TTC549 (cell line): ENCODE measurements around the gene RNMT.
"Not testable (repeated sequence)": the region's sequence is repeated elsewhere in the genome, so short reads cannot be mapped to it uniquely, and the experiment has no call there.

Experiments used
- FAIRE-seq: peaks from 2 replicates; lab custom pipeline; 2012; peaks lifted over from hg19 to GRCh38; lab: Jason Lieb, UNC

RNMT gene

DNA sequence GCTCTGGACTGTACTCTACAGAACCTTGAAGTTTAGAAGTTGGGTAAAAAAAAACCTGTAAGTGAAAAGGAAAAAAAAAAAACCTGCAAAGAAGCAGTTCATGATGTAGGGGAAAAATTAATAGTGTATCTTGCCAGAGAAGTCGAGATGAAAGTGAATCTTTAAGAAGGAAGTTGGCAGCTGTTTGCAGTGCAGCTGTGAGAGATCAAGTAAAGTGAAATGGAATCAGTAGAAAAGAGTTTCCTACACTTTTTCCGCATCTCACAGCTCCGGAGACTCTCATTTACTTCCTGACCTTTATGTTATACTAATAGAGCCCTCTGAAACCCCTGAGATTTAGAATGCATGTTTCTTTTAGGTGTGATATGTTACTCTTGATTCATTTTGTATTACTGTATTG lies 19.2 kb downstream of the RNMT start:
- no peak for FAIRE-seq

DNA sequence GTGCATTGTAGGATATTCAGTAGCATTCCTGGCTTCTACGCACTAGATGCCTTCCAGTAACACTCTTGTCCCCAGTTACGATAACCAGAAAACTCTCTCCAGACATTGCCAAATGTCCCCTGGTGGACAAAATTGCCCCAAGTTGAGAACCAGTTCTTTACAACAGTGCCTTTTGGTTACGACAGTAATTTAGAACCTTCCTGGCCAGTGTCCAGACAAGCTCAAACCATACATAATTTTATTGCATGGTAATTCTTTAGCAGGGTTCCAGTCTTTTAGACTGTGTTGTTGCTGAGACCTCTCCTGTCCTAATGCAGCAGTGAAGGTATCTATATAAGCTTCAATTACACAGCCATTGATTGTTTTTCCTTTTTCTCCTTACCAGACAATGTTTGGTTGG lies 20.2 kb downstream of the RNMT start:
- no peak for FAIRE-seq

DNA sequence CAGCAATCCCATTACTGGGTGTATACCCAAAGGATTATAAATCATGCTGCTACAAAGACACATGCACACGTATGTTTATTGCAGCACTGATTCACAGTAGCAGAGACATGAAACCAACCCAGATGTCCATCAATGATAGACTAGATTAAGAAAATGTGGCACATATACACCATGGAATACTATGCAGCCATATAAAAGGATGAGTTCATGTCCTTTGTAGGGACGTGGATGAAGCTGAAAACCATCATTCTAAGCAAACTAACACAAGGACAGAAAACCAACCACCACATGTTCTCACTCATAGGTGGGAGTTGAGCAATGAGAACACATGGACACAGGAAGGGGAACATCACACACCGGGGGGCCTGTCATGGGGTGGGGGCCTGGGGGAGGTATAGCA lies 25.1 kb downstream of the RNMT start:
- FAIRE-seq: not testable (repeated sequence)

DNA sequence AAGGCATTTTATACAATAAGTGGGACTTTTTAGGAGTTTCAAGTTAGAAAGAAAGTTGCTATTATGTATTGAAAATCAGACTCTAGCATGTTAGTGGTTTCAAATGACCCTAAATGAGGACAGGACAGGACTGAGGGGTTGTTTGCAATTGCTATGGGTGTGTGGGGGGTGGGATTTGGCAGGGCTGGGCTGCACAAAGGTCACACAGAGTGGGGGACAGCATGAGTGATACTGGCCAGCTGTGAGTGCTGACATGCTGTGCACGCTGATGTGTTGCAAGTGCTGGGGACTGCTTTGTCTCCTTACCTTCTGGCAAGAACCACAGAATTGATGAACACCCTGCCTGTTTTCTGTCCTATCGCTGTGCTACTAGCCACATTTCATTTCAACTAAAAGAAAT lies 29.8 kb downstream of the RNMT start:
- FAIRE-seq: no peak

DNA sequence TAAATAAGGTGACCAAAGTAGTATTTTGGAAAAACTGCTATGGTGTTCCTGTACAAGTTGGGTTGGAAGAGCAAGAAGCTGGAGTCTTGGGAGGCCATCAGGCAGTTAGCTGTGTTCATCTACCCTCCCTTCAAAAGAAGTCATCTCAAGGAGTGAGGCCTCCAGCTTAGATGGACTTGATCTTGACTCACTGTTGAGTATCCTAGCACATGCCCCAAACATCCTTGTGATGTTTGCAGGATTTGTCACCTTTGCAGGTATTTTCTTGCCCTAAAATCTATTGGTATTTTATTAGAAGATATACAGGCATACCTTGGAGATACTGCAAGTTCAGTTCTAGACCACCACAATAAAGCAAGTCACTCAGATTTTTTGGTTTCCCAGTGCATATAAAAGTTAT lies 30.2 kb downstream of the RNMT start:
- FAIRE-seq: no peak

GRCh38 chr18:13758622-13759021 lies 32.1 kb downstream of the RNMT start:
- FAIRE-seq: no peak

DNA sequence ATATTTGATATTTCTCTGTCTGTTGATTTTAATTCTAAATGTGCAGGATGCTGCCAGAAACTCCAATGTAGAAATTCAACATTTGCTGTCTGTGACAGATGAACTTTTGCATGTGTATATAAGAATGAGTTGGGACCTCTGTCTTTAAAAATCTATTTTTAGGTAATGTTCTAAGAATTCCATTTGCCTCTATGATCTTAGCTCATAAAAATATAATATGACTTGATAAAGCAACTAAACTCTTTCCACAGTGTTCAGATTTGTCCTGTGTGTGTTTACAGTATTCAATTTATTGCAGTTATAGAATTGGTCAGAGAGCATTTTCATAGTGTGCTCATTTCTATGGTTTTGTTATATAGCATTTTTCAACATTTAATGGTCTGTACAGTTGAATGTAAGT lies 33.6 kb downstream of the RNMT start:
- no peak for FAIRE-seq

GRCh38 chr18:13762690-13763439 lies 36.4 kb downstream of the RNMT start:
- no peak for FAIRE-seq

- FAIRE-seq: no peak
Measured at GRCh38 chr18:13775058-13775457, 48.6 kb downstream of the RNMT start.

DNA sequence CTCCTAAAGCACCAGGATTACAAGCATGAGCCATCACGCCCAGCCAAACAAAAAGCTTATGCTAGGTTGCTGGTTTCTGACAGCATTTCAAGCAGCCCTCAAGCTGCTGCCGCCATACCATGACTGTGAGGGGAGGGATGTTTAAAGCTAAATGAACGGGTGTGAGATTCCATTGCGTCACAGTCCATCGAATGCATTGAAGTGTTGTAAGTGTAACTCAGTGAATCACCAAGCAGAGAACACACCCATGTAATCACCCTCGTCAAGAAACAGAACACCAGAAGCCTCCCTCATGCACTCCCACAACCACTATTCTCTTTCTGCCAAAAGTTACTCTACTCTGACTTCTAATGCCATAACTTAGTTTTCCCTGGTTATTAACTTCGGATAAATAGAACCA lies 64.7 kb downstream of the RNMT start:
- no peak for FAIRE-seq

DNA sequence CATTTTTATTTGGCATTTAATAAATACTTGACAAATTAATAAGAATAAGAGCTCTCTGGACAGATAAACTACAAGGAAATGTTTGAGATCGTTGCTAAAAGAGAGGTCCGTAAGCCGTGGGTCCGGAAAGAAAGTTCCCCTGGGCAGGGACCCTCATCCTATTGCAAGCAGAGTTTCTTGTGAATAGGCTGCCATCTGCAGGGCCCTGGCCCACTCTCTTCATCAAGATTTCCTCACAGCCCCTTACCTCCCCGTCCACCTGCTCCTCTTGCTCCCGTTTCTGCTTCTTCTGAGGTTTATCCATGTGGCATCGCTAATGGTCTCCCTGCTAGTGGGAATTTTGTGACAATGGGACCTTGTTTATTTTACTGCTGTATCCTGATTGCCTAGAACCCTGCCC lies 67.3 kb downstream of the RNMT start:
- FAIRE-seq: no peak

- FAIRE-seq: no peak
Measured at GRCh38 chr18:13796515-13796914, 70.0 kb downstream of the RNMT start.

GRCh38 chr18:13797157-13797611 lies 70.7 kb downstream of the RNMT start:
- no peak for FAIRE-seq

DNA sequence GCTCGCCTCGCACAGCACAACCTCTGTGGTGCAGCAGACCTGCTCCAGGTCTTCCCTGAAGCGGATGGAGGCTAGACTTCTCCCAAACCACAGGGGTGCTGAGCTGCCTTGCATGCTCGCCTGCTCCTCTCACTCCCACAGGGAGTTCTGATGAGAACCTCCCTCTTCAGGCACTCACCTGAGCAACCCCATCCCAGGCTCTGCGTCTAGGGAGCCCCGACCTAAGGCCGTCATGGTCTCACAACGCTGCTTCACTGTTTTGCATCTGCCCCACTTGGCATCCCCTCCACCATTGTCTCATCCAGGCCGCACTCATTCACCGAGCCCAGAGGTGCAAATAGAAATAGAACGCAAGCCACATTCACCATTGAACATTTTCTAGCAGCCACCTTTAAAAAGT lies 72.9 kb downstream of the RNMT start:
- FAIRE-seq: no peak

GRCh38 chr18:13800505-13801259 lies 74.2 kb downstream of the RNMT start:
- no peak for FAIRE-seq

DNA sequence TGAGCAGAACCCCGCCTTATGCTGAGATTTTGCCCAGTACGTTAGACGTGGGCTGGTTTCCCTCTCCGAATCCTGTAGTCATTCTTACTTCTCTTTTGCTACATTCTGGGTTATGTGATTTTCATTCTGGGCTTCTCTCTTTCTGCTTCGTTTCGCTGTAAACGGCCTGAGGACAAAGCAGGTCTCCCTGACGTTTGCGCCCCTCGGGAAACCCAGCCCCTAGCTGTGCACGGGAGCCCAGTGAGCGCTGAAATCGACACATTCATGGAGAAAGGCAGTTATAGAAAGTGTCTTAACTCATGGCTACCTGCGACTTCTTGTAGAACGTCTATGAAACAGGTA lies 74.8 kb downstream of the RNMT start:
- no peak for FAIRE-seq

DNA sequence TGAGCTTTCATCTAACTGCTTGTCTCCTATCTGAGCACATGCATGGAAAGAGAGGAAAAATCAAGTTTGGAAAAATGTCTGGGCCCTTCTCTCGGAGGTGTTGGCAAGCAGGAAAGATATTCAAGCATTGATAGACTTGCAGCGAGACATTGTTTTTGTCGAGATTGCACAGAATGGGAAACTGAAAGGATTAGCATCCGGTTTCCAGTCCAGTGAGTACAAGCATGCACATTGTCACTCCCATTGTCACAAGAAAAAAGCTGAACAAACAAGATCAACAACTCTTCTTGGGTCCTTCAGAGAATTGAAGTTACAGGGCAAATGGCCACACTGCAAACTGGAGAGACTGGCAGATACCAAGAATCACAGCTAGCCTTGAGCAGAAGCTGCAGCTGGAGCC lies 77.8 kb downstream of the RNMT start:
- no peak for FAIRE-seq

- FAIRE-seq: no peak
Measured at GRCh38 chr18:13808294-13809042, 82.0 kb downstream of the RNMT start.

- no peak for FAIRE-seq
Measured at GRCh38 chr18:13809043-13809430, 82.6 kb downstream of the RNMT start.

- FAIRE-seq: no peak
Measured at GRCh38 chr18:13809531-13810255, 83.2 kb downstream of the RNMT start.

GRCh38 chr18:13810950-13811485 lies 84.5 kb downstream of the RNMT start:
- no peak for FAIRE-seq

DNA sequence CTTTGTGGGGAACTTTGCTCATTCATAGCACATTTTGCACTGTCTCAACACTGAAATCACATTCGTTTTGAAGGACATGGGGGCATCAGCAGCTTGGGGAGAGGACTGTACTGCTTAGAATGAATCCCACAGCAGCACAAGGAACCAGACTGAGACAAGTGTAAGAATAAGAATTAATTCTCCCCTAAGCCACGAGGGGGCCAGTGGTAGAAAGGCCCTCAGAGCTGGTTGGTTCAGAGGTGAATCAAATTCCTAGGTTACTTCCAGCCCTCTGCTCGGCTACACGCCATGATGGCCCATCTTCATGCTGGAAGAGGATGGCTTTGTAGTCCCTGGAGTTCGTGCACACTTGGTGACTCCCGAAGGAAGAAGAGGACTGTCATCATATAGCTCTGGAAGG lies 85.5 kb downstream of the RNMT start:
- FAIRE-seq: no peak
